Measurements from ENCODE around the gene EXOC3L4.

Gene EXOC3L4

DNA sequence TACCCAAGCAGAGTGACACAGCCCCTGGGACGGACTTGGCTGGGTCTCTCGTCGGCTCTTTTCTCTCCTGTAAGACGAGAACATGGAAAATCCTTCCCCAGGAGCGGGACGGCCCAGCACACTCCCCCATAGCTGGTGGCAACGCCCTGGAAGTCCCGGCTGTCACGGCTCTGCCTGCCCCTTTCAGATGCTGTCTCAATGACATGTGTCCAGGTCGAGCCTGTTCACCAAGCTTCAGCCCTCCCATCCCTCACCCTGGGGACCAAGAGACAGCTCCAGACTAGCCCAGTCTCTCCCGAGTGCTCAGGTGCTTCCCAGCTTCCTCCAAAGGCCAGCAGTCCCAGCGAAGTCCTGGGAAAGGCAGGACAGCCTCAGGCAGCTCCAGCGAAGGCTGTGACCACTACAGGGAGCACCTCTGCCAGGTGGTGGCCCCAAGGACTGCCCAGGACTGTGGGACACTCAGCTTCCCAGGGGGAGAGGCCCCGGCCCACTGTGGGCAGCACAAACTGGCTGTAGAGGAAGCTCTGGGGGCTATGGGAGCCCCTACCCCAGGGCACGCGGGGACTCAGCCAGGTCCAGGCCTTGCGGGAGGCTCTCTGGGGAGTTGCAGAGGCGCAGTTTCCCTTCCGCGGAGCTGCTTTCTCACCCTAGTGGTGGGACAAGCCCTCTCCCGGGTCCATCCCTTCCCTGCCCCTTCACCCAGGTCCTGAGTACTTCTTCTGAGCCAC lies 62.3 kb downstream of the EXOC3L4 start:
- no peak for DNase-seq

- DNase-seq, result no peak
Observed at GRCh38 chr14:103157969-103158368, 63.4 kb downstream of the EXOC3L4 start.

GRCh38 chr14:103158688-103159087 lies 64.2 kb downstream of the EXOC3L4 start:
- DNase-seq, result no peak
